Karpas-422 (cell line): ENCODE measurements around the gene PTPN14. TPM values are rescaled to one million over a fixed set of nuclear protein-coding genes. Genes with fewer than 3 reads are reported as not detected.

Experiments used
- DNase-seq: peaks from one replicate; pipeline ENCODE4 v3.0.0-alpha.2; 2015
- H2AFZ ChIP-seq: fragments of 200-600 bp; sonication (generic); 2 replicates; pipeline ENCODE4 v1.6.1; 2014; ENCODE audit warnings: antibody characterized with exemption, low read length, mixed read lengths
- H3K27ac ChIP-seq: fragments of 200-600 bp; sonication (generic); 2 replicates; pipeline ENCODE4 v1.5.1; 2014; ENCODE audit warnings: mild to moderate bottlenecking, low read length, moderate library complexity
- H3K27me3 ChIP-seq: fragments of 200-600 bp; sonication (generic); 2 replicates; pipeline ENCODE4 v1.6.1; 2014; ENCODE audit warnings: low read length, mixed read lengths
- H3K36me3 ChIP-seq: fragments of 200-600 bp; sonication (generic); 2 replicates; pipeline ENCODE4 v1.6.1; 2014; ENCODE audit warnings: low read length, mixed read lengths; ENCODE audit not compliant: insufficient read depth
- H3K4me1 ChIP-seq: fragments of 200-600 bp; sonication (generic); 2 replicates; pipeline ENCODE4 v1.6.1; 2014; ENCODE audit warnings: mild to moderate bottlenecking, low read length, mixed read lengths
- H3K4me2 ChIP-seq: fragments of 200-600 bp; sonication (generic); 2 replicates; pipeline ENCODE4 v1.6.1; 2014; ENCODE audit warnings: low read length, low read depth, mild to moderate bottlenecking; ENCODE audit not compliant: poor library complexity, severe bottlenecking
- H3K4me3 ChIP-seq: fragments of 200-600 bp; sonication (generic); 2 replicates; pipeline ENCODE4 v1.5.1; 2014; ENCODE audit warnings: mild to moderate bottlenecking, antibody characterized with exemption, low read length, mixed read lengths
- H3K79me2 ChIP-seq: fragments of 200-600 bp; sonication (generic); 2 replicates; pipeline ENCODE4 v1.6.1; 2014; ENCODE audit warnings: mild to moderate bottlenecking, low read length, mixed read lengths
- H3K9ac ChIP-seq: fragments of 200-600 bp; sonication (generic); 2 replicates; pipeline ENCODE4 v1.6.0; 2014; ENCODE audit warnings: low read length
- H3K9me2 ChIP-seq: fragments of 200-600 bp; sonication (generic), shearing (Covaris generic); replicated peaks from 2 replicates; pipeline ENCODE4 v1.6.0; 2014; ENCODE audit warnings: mild to moderate bottlenecking, low read length, moderate library complexity; ENCODE audit not compliant: insufficient read depth
- H3K9me3 ChIP-seq: fragments of 300-700, 200-600 bp; sonication (generic); 2 replicates; pipeline ENCODE4 v1.6.1; 2014; ENCODE audit warnings: low read length, mixed read lengths
- H4K20me1 ChIP-seq: fragments of 200-600 bp; sonication (generic); 2 replicates; pipeline ENCODE4 v1.6.1; 2014; ENCODE audit warnings: mild to moderate bottlenecking, antibody characterized with exemption, low read length, low read depth; ENCODE audit not compliant: insufficient read depth
- total RNA-seq: library from RNA; depleted of rRNA; stranded (reverse); fragments of >200 nt; shearing (Covaris generic); gene quantifications from 2 replicates; pipeline ENCODE4 v1.2.3, GENCODE V29; 2014; ENCODE audit warnings: low replicate concordance

Gene PTPN14
- total RNA-seq, 1 experiment from 2014 or later, result 0.56 TPM

- Histone ChIP-seq H3K36me3 (no peaks in the 10 kb centered on the region), H3K9ac (no peak overlapping the region), H3K9me3 (no peaks in the 10 kb centered on the region), H3K4me2 (no peak overlapping the region), H3K9me2 (no peaks in the 10 kb centered on the region), H4K20me1 (no peaks in the 10 kb centered on the region), H3K27ac (no peak overlapping the region), H3K4me1 (peaks cover 22% of the 10 kb centered on the region), H2AFZ (peak overlapping the region; percentile 24; the same call in 1 of the 2 replicates), H3K27me3 (no peaks in the 10 kb centered on the region), H3K4me3 (no peak overlapping the region), H3K79me2 (no peaks in the 10 kb centered on the region)
- no peak for DNase-seq
These were observed 79.9 kb downstream of the PTPN14 start for GRCh38 chr1:214471458-214471857.

DNA sequence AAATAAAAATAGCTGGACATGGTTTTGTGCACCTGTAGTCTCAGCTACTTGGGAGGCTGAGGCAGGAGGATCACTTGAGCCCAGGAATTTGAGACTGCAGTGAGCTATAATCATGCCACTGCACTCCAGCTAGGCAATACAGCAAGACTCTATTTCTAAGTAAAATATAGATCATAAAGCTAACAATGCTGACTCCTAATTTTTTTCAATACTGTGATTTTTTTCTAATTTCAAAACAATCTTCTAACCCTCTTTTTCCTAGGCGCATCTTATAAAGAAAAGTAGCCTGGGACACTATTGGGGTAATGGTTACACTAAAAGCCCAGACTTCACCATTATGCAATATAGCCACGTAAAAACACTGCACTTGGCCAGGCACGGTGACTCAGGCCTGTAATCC lies 81.3 kb downstream of the PTPN14 start:
- Histone ChIP-seq H3K9me3 (no peaks in the 10 kb centered on the region), H4K20me1 (no peaks in the 10 kb centered on the region), H2AFZ (no peak overlapping the region), H3K79me2 (no peaks in the 10 kb centered on the region), H3K9ac (no peak overlapping the region), H3K4me2 (no peak overlapping the region), H3K9me2 (no peaks in the 10 kb centered on the region), H3K36me3 (no peaks in the 10 kb centered on the region), H3K27me3 (no peaks in the 10 kb centered on the region), H3K4me1 (peaks cover 26% of the 10 kb centered on the region), H3K4me3 (no peak overlapping the region), H3K27ac (no peak overlapping the region)
- DNase-seq, result no peak

DNA sequence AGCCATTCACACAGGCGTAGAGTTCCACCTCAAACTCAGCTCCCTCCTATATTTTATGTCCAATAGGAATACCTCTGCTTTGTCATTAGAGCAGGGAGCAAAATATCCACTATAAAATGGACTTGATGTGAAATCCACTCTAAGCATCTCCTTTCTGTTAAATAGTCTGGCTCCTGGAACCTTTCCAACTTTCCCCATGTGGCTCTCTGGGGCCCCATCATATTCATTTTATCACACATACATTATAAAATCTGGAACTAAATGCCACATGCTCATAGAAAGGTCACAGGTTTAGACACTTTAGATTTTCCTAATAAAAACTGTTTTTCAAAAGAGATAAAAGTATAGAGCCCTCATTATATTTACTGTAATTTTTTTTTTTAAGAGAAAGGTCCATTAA lies 82.1 kb downstream of the PTPN14 start:
- Histone ChIP-seq H3K79me2 (no peaks in the 10 kb centered on the region), H2AFZ (0 out of 2 replicates have a peak overlapping the region, but pooled peaks have one; percentile 23), H3K27me3 (no peaks in the 10 kb centered on the region), H3K9me2 (no peaks in the 10 kb centered on the region), H3K27ac (no peak overlapping the region), H4K20me1 (no peaks in the 10 kb centered on the region), H3K36me3 (no peaks in the 10 kb centered on the region), H3K4me3 (no peak overlapping the region), H3K9ac (no peak overlapping the region), H3K4me2 (peak overlapping the region; percentile 35), H3K9me3 (no peaks in the 10 kb centered on the region), H3K4me1 (peaks cover 26% of the 10 kb centered on the region)
- no peak for DNase-seq

- Histone ChIP-seq H3K4me2 (no peak overlapping the region), H3K9ac (no peak overlapping the region), H3K9me2 (no peaks in the 10 kb centered on the region), H4K20me1 (no peaks in the 10 kb centered on the region), H3K4me1 (peaks cover 30% of the 10 kb centered on the region), H3K79me2 (no peaks in the 10 kb centered on the region), H3K36me3 (no peaks in the 10 kb centered on the region), H3K9me3 (no peaks in the 10 kb centered on the region), H3K27me3 (no peaks in the 10 kb centered on the region), H3K27ac (no peak overlapping the region), H3K4me3 (no peak overlapping the region), H2AFZ (no peak overlapping the region)
- DNase-seq, result no peak
These were observed 84.3 kb downstream of the PTPN14 start for GRCh38 chr1:214467078-214467585.

DNA sequence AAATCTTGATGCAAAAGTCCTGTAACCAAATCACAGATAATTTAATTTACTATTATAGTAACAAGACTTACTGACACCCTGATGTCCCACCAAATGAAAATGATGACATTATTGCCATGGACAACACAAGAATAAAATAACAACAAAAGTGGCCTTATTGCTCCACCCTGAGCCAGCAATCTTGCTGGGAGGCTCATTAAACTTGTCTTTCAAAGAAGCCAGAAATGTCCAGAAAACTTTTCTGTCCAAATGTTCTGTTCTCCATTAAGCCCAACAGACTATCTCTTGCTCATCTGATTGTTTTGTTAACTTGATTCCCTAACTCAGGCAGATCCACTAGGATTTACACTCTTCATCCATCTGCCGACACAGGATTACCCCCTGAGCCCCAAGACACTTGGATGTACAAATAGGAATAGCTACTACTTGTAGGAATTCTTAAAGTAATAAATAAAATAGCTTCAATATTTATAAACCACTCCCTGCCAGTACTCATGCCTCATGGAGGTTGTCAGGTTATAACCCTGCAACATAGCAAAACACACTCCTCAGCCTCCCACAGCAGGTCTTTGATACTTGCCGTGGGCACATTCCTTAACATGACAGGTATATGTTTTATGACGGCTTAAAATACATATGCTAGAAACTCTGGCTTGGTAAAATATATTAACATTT lies 84.9 kb downstream of the PTPN14 start:
- Histone ChIP-seq H2AFZ (no peak overlapping the region), H4K20me1 (no peaks in the 10 kb centered on the region), H3K9me3 (no peaks in the 10 kb centered on the region), H3K9me2 (no peaks in the 10 kb centered on the region), H3K9ac (no peak overlapping the region), H3K36me3 (no peaks in the 10 kb centered on the region), H3K27me3 (no peaks in the 10 kb centered on the region), H3K27ac (no peak overlapping the region), H3K4me3 (no peak overlapping the region), H3K4me2 (no peak overlapping the region), H3K79me2 (no peaks in the 10 kb centered on the region), H3K4me1 (peaks cover 35% of the 10 kb centered on the region)
- DNase-seq, result no peak

DNA sequence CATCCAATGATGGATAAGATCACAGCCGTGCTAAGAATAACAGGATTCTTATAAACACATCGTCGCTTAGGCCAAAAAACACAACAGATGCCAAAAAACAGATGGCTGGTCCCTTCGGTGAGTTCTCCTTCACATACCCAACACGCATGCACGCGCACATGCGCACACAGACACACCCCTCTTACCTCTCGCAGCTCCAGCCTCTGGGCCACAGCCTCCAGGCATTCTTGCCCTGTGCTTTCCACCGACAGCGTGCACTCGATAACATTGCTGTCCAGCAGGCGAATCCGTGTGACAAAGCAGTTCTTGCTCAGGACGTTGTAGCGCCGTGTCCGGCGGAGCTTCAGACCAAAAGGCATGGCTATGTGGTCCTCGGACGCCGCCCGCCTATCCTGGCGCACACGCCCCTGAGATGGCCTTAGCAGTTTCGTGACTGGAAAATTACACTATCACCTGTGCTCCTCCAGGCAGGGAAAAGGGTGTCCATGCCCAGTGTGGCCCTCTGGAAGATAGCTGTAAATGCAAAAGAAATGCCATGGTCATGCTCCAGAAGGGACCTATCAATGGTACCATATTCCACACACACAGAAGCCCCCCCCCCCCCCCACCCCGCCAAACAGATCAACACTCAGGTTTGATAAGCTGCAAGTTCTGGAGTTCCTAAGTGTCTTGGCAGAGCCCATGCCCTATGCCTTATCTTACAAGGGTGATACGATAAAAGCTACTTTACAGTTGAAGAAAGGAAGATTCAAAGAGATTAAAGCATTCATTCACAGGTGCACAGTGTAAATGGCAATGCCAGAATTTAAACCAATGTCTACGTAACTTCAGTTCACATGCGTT lies 86.7 kb downstream of the PTPN14 start:
- Histone ChIP-seq H2AFZ (no peak overlapping the region), H3K27ac (no peak overlapping the region), H3K27me3 (no peaks in the 10 kb centered on the region), H3K9me2 (no peaks in the 10 kb centered on the region), H3K79me2 (no peaks in the 10 kb centered on the region), H3K4me1 (peaks cover 33% of the 10 kb centered on the region), H3K4me2 (no peak overlapping the region), H4K20me1 (no peaks in the 10 kb centered on the region), H3K9me3 (no peaks in the 10 kb centered on the region), H3K4me3 (no peak overlapping the region), H3K36me3 (no peaks in the 10 kb centered on the region), H3K9ac (no peak overlapping the region)
- DNase-seq, result no peak

DNA sequence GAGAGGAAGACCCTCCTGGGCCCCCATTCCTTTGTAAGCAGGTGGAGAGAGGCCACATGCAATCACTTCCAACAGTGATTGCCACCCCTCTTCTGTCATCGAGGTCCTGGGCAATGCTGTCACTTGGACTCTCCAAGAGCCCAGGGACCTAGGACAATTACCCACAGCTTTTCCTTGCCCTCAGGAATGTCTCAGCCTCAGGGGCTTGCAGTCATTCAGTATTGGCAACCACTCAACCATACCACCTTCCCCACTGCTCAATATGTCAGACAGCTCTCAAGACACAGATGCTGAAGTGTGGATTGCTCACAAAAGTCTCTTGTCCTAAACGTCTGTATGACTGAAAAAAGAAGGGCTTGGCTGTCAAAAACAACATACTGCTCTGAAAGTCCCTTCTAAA lies 87.8 kb downstream of the PTPN14 start:
- Histone ChIP-seq H3K9me2 (no peaks in the 10 kb centered on the region), H3K4me2 (no peak overlapping the region), H3K4me1 (peaks cover 23% of the 10 kb centered on the region), H3K36me3 (no peaks in the 10 kb centered on the region), H4K20me1 (no peaks in the 10 kb centered on the region), H3K27me3 (no peaks in the 10 kb centered on the region), H3K4me3 (no peak overlapping the region), H3K9me3 (no peaks in the 10 kb centered on the region), H2AFZ (peak overlapping the region; percentile 63; the same call in 1 of the 2 replicates), H3K79me2 (no peaks in the 10 kb centered on the region), H3K27ac (no peak overlapping the region), H3K9ac (no peak overlapping the region)
- DNase-seq, result no peak

GRCh38 chr1:214462882-214463281 lies 88.5 kb downstream of the PTPN14 start:
- Histone ChIP-seq H3K79me2 (no peaks in the 10 kb centered on the region), H3K4me3 (no peak overlapping the region), H3K4me1 (peaks cover 16% of the 10 kb centered on the region), H3K36me3 (no peaks in the 10 kb centered on the region), H3K4me2 (no peak overlapping the region), H3K9me3 (no peaks in the 10 kb centered on the region), H3K27ac (no peak overlapping the region), H4K20me1 (no peaks in the 10 kb centered on the region), H2AFZ (peak overlapping the region; percentile 63; the same call in 1 of the 2 replicates), H3K27me3 (no peaks in the 10 kb centered on the region), H3K9ac (no peak overlapping the region), H3K9me2 (no peaks in the 10 kb centered on the region)
- DNase-seq, result no peak
